CD8-positive, alpha-beta memory T cell (primary cell): ENCODE results near the gene CCL25. TPM values are rescaled to one million over a fixed set of nuclear protein-coding genes. Genes with fewer than 3 reads are reported as not detected.
"Not testable (repeated sequence)": the region's sequence is repeated elsewhere in the genome, so short reads cannot be mapped to it uniquely, and the experiment has no call there.

Experiments
- CTCF ChIA-PET: fragments of 350-600 bp; sonication (Branson Sonifier 250); formaldehyde crosslinking; loops from one replicate; lab custom pipeline; 2021; ENCODE audit warnings: antibody characterized with exemption; lab: Charles Lee
- POLR2A ChIA-PET: fragments of 350-600 bp; sonication (Branson Sonifier 250); formaldehyde crosslinking; loops from one replicate; lab custom pipeline; 2021; ENCODE audit warnings: antibody characterized with exemption; lab: Charles Lee
- DNase-seq, 5 donors: peaks; one replicate each; pipeline versions ENCODE4 v3.0.0 to v3.0.0-alpha.2; 2020 to 2022; ENCODE audit warnings: mixed read lengths in 1 of 5
- H3K27ac ChIP-seq: one replicate; pipeline ENCODE4 v1.7.0; 2013; ENCODE audit warnings: low read depth, mild to moderate bottlenecking, low read length, moderate library complexity
- H3K27me3 ChIP-seq: 2 replicates; pipeline ENCODE4 v1.7.0; 2013; ENCODE audit warnings: low read length, mild to moderate bottlenecking; ENCODE audit not compliant: insufficient read depth, poor library complexity, severe bottlenecking
- H3K36me3 ChIP-seq: 2 replicates; pipeline ENCODE4 v1.7.0; 2013; ENCODE audit warnings: mild to moderate bottlenecking, low read length, moderate library complexity; ENCODE audit not compliant: insufficient read depth
- H3K4me1 ChIP-seq: 2 replicates; pipeline ENCODE4 v1.7.0; 2013; ENCODE audit warnings: mild to moderate bottlenecking, low read length, moderate library complexity; ENCODE audit not compliant: insufficient read depth
- H3K4me3 ChIP-seq: 2 replicates; pipeline ENCODE4 v1.7.0; 2013; ENCODE audit warnings: mild to moderate bottlenecking, low read length
- H3K9me3 ChIP-seq: 2 replicates; pipeline ENCODE4 v1.7.0; 2013; ENCODE audit warnings: mild to moderate bottlenecking, low read length
- H3K27ac Mint-ChIP-seq, 8 donors: one replicate each; pipeline ENCODE4 v1.8.0; 2020 to 2021; ENCODE audit warnings: mixed read lengths in 8 of 8, mild to moderate bottlenecking in 6 of 8, inconsistent platforms in 3 of 8, moderate library complexity in 3 of 8
- H3K27me3 Mint-ChIP-seq, 2 donors: one replicate each; pipeline ENCODE4 v1.8.0; 2020 to 2021; ENCODE audit warnings: mixed read lengths in 2 of 2, mild to moderate bottlenecking in 1 of 2, moderate library complexity in 1 of 2
- H3K36me3 Mint-ChIP-seq, 3 donors: one replicate each; pipeline ENCODE4 v1.8.0; 2020 to 2021; ENCODE audit warnings: mixed read lengths in 3 of 3, inconsistent platforms in 1 of 3, mild to moderate bottlenecking in 1 of 3
- H3K4me1 Mint-ChIP-seq, 3 donors: one replicate each; pipeline ENCODE4 v1.8.0; 2020 to 2021; ENCODE audit warnings: mixed read lengths in 3 of 3, inconsistent platforms in 1 of 3, mild to moderate bottlenecking in 1 of 3
- H3K4me3 Mint-ChIP-seq, 7 donors: one replicate each; pipeline ENCODE4 v1.8.0; 2020 to 2021; ENCODE audit warnings: mixed read lengths in 7 of 7, mild to moderate bottlenecking in 6 of 7, moderate library complexity in 4 of 7, inconsistent platforms in 2 of 7
- H3K9me3 Mint-ChIP-seq, 5 donors: one replicate each; pipeline ENCODE4 v1.8.0; 2020 to 2022; ENCODE audit warnings: mixed read lengths in 5 of 5, mild to moderate bottlenecking in 3 of 5, moderate library complexity in 2 of 5, inconsistent platforms in 1 of 5
- polyA plus RNA-seq: library from polyadenylated mRNA; unstranded; fragments of 300-500 nt; fragmentation: Illumina TruSeq; gene quantifications from one replicate; pipeline ENCODE4 v1.2.3, GENCODE V29; 2021
- total RNA-seq, 2 experiments: library from RNA; stranded (reverse); gene quantifications; one replicate each; pipeline ENCODE4 v1.2.3, GENCODE V29; 2021

The CCL25 gene
- total and polyA plus RNA-seq, 3 experiments from 2014 or later, result not detected

GRCh38 chr19:8093740-8094139 lies 41.2 kb downstream of the CCL25 start:
- Histone ChIP-seq H3K4me3 (no peak overlapping the region), H3K27ac (no peak overlapping the region), H3K36me3 (no peaks in the 10 kb centered on the region), H3K27me3 (no peaks in the 10 kb centered on the region), H3K9me3 (peaks cover 23% of the 10 kb centered on the region), H3K4me1 (no peaks in the 10 kb centered on the region)
- no peaks in the 10 kb centered on the region for H3K36me3 Mint-ChIP-seq
- ChIA-PET POLR2A (no interaction called here), CTCF (no interaction called here)
- H3K4me1 Mint-ChIP-seq, result no peaks in the 10 kb centered on the region
- peaks cover 5 to 42% (median 34%) of the 10 kb centered on the region in 5 donors for H3K9me3 Mint-ChIP-seq
- no peak overlapping the region for H3K4me3 Mint-ChIP-seq
- no peak overlapping the region for H3K27ac Mint-ChIP-seq
- peaks cover 11 to 14% of the 10 kb centered on the region in 2 donors for H3K27me3 Mint-ChIP-seq
- DNase-seq, result no peak

GRCh38 chr19:8094336-8094735 lies 41.8 kb downstream of the CCL25 start:
- Mint-ChIP-seq H3K9me3 (peaks cover 5 to 42% (median 34%) of the 10 kb centered on the region in 5 donors), H3K27ac (no peak overlapping the region), H3K27me3 (peaks cover 11 to 17% of the 10 kb centered on the region in 2 donors), H3K36me3 (no peaks in the 10 kb centered on the region), H3K4me1 (no peaks in the 10 kb centered on the region), H3K4me3 (no peak overlapping the region)
- Histone ChIP-seq H3K4me1 (no peaks in the 10 kb centered on the region), H3K36me3 (no peaks in the 10 kb centered on the region), H3K4me3 (no peak overlapping the region), H3K9me3 (peaks cover 23% of the 10 kb centered on the region), H3K27me3 (no peaks in the 10 kb centered on the region), H3K27ac (no peak overlapping the region)
- ChIA-PET POLR2A (no interaction called here), CTCF (no interaction called here)
- no peak for DNase-seq

- Mint-ChIP-seq H3K27me3 (peaks cover 11 to 17% of the 10 kb centered on the region in 2 donors), H3K4me1 (no peaks in the 10 kb centered on the region), H3K9me3 (peaks cover 5 to 42% (median 34%) of the 10 kb centered on the region in 5 donors), H3K36me3 (no peaks in the 10 kb centered on the region), H3K27ac (no peak overlapping the region), H3K4me3 (no peak overlapping the region)
- H3K36me3 ChIP-seq, result no peaks in the 10 kb centered on the region
- DNase-seq, result no peak
- CTCF ChIA-PET, result no interaction called here
- H3K27me3 ChIP-seq, result no peaks in the 10 kb centered on the region
- POLR2A ChIA-PET, result no interaction called here
- peaks cover 23% of the 10 kb centered on the region for H3K9me3 ChIP-seq
- H3K4me3 ChIP-seq, result no peak overlapping the region
- H3K27ac ChIP-seq, result no peak overlapping the region
- no peaks in the 10 kb centered on the region for H3K4me1 ChIP-seq
These were observed 42.9 kb downstream of the CCL25 start for GRCh38 chr19:8095354-8095886.

DNA sequence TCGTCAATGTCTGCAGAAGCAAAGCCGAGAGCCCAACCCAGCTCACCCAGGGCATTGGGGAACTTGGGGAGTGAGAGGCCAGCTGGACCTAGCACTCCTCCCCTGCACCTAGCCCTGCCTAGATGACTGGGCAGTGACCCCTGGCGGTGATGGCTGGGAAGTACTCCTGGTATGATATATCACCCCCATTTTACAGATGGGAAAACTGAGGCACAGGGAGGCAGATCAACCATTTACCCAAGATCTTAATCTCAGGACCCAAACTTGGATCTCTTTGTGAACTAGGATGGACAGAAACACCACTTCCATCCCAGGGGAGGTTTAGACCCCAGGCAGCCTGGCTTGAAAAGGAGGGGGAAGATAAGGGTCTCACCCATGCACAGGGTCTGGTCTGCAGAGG lies 43.5 kb downstream of the CCL25 start:
- no peaks in the 10 kb centered on the region for H3K27me3 ChIP-seq
- no peak for DNase-seq
- no peaks in the 10 kb centered on the region for H3K4me1 ChIP-seq
- H3K4me3 ChIP-seq, result peak overlapping the region; percentile 19
- H3K27me3 Mint-ChIP-seq, result peaks cover 11 to 17% of the 10 kb centered on the region in 2 donors
- no peak overlapping the region for H3K27ac Mint-ChIP-seq
- ChIA-PET CTCF (no interaction called here), POLR2A (no interaction called here)
- no peak overlapping the region for H3K27ac ChIP-seq
- H3K4me3 Mint-ChIP-seq, result no peak overlapping the region
- no peaks in the 10 kb centered on the region for H3K36me3 Mint-ChIP-seq
- H3K36me3 ChIP-seq, result no peaks in the 10 kb centered on the region
- H3K9me3 Mint-ChIP-seq, result peaks cover 5 to 42% (median 34%) of the 10 kb centered on the region in 5 donors
- H3K4me1 Mint-ChIP-seq, result no peaks in the 10 kb centered on the region
- peaks cover 23% of the 10 kb centered on the region for H3K9me3 ChIP-seq

DNA sequence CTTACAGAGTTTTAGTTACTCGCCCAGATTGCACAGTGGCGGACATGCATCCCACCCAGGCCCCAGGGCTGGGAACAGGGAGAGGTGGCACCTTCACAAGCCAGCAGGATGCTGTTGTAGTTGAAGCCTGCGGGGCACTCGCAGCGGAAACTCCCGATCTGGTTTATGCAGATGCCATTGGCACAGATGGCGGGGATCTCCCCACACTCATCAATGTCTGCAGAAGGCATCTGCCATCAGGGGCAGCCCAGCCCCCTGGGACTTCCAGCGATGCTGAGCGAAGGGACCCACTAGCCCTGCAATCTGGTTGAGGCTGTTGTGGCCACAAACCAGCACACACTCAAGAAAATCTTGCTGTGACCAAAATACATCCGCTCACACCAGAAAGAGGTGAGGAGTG lies 44.6 kb downstream of the CCL25 start:
- Histone ChIP-seq H3K27me3 (no peaks in the 10 kb centered on the region), H3K36me3 (no peaks in the 10 kb centered on the region), H3K9me3 (peaks cover 23% of the 10 kb centered on the region), H3K4me1 (no peaks in the 10 kb centered on the region), H3K4me3 (no peak overlapping the region), H3K27ac (no peak overlapping the region)
- H3K27ac Mint-ChIP-seq, result no peak overlapping the region
- H3K9me3 Mint-ChIP-seq, result peaks cover 5 to 40% (median 34%) of the 10 kb centered on the region in 5 donors
- H3K4me3 Mint-ChIP-seq, result no peak overlapping the region
- peaks cover 11 to 19% of the 10 kb centered on the region in 2 donors for H3K27me3 Mint-ChIP-seq
- no peak for DNase-seq
- no peaks in the 10 kb centered on the region for H3K4me1 Mint-ChIP-seq
- H3K36me3 Mint-ChIP-seq, result no peaks in the 10 kb centered on the region
- ChIA-PET CTCF (no interaction called here), POLR2A (no interaction called here)

- Mint-ChIP-seq H3K9me3 (peaks cover 5 to 43% (median 33%) of the 10 kb centered on the region in 5 donors), H3K4me3 (no peak overlapping the region), H3K4me1 (no peaks in the 10 kb centered on the region), H3K36me3 (no peaks in the 10 kb centered on the region), H3K27me3 (peaks cover 13 to 24% of the 10 kb centered on the region in 2 donors), H3K27ac (no peak overlapping the region)
- no peak overlapping the region for H3K27ac ChIP-seq
- peaks cover 23% of the 10 kb centered on the region for H3K9me3 ChIP-seq
- no peaks in the 10 kb centered on the region for H3K4me1 ChIP-seq
- H3K27me3 ChIP-seq, result no peaks in the 10 kb centered on the region
- ChIA-PET POLR2A (no interaction called here), CTCF (no interaction called here)
- no peaks in the 10 kb centered on the region for H3K36me3 ChIP-seq
- no peak overlapping the region for H3K4me3 ChIP-seq
- no peak for DNase-seq
These were observed 45.4 kb downstream of the CCL25 start for GRCh38 chr19:8097681-8098567.

- POLR2A ChIA-PET, result no interaction called here
- no peaks in the 10 kb centered on the region for H3K4me1 Mint-ChIP-seq
- no peak for DNase-seq
- peaks cover 0 to 18% (median 9%) of the 10 kb centered on the region in 5 donors for H3K9me3 Mint-ChIP-seq
- peaks cover 12 to 36% of the 10 kb centered on the region in 2 donors for H3K27me3 Mint-ChIP-seq
- Histone ChIP-seq H3K36me3 (no peaks in the 10 kb centered on the region), H3K27ac (no peak overlapping the region), H3K27me3 (no peaks in the 10 kb centered on the region), H3K9me3 (peaks cover 5% of the 10 kb centered on the region), H3K4me3 (no peak overlapping the region), H3K4me1 (no peaks in the 10 kb centered on the region)
- H3K36me3 Mint-ChIP-seq, result no peaks in the 10 kb centered on the region
- CTCF ChIA-PET, result no interaction called here
- no peak overlapping the region for H3K27ac Mint-ChIP-seq
- no peak overlapping the region for H3K4me3 Mint-ChIP-seq
These were observed 48.8 kb downstream of the CCL25 start for GRCh38 chr19:8101311-8101710.

DNA sequence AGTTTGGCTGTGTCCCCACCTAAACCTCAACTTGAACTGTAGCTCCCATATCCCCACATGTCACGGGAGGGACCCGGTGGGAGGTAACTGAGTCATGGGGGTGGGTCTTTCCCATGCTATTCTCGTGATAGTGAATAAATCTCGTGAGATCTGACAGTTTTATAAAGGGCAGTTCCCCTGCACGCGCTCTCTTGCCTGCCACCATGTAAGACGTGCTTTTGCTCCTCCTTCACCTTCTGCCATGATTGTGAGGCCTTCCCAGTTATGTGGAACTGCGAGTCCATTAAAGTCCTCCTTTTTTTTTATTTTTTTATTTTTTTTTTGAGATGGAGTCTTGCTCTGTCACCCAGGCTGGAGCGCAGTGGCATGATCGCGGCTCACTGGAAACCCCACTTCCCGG lies 49.4 kb downstream of the CCL25 start:
- H3K36me3 Mint-ChIP-seq, H3K27me3 ChIP-seq, H3K4me1 Mint-ChIP-seq, POLR2A ChIA-PET, H3K9me3 ChIP-seq, H3K4me1 ChIP-seq, CTCF ChIA-PET, H3K4me3 ChIP-seq, H3K36me3 ChIP-seq, DNase-seq, H3K4me3 Mint-ChIP-seq, H3K27ac ChIP-seq: not testable (repeated sequence)
- Mint-ChIP-seq H3K9me3 (peaks cover 0 to 12% (median 5%) of the 10 kb centered on the region in 5 donors), H3K27ac (peak overlapping the region in 1 of 8 donors; percentile 86), H3K27me3 (peaks cover 6 to 36% of the 10 kb centered on the region in 2 donors)
